H1 (cell line): Measurements from ENCODE around the gene TADA2B.

Experiments used
- ASH2L ChIP-seq: fragments of 200-600, 300-600 bp; sonication (generic); IDR thresholded peaks from one replicate; pipeline ENCODE4 v1.7.1; 2017; ENCODE audit warnings: low read length
- CHD2 ChIP-seq: IDR thresholded peaks from 2 replicates; pipeline ENCODE4 v1.6.1; 2012; ENCODE audit warnings: low read length, improper control_type of control experiment
- CTCF ChIP-seq, 3 experiments: IDR thresholded peaks; 1 replicate in 2 of 3; 2 replicates in 1 of 3; pipeline versions ENCODE4 v1.5.1 to v1.6.1; 2011; ENCODE audit warnings: low read length in 3 of 3, mild to moderate bottlenecking in 3 of 3, inconsistent platforms in 2 of 3, low read depth in 1 of 3, moderate library complexity in 1 of 3; ENCODE audit not compliant: insufficient read depth in 1 of 3; ENCODE audit errors: control extremely low read depth in 1 of 3
- EZH2 ChIP-seq: fragments of 200-600 bp; sonication (generic); IDR thresholded peaks from 2 replicates; pipeline ENCODE4 v1.7.1; 2012; ENCODE audit warnings: low read depth, mild to moderate bottlenecking, moderate library complexity, low read length, inconsistent platforms; ENCODE audit not compliant: severe bottlenecking
- GABPA ChIP-seq: IDR thresholded peaks from 2 replicates; pipeline ENCODE4 v1.6.1; 2011; ENCODE audit warnings: mild to moderate bottlenecking, low read length, moderate library complexity, borderline replicate concordance; ENCODE audit not compliant: insufficient read depth
- KDM1A ChIP-seq: fragments of 200-600, 300-600 bp; sonication (generic); IDR thresholded peaks from 2 replicates; pipeline ENCODE4 v1.7.1; 2016; ENCODE audit warnings: mild to moderate bottlenecking, low read length, borderline replicate concordance
- PHF8 ChIP-seq: fragments of 200-600 bp; sonication (generic); conservative IDR thresholded peaks from 2 replicates; pipeline ENCODE4 v1.7.1; 2012; ENCODE audit warnings: low read depth, mild to moderate bottlenecking, inconsistent platforms, low read length, moderate library complexity
- POLR2A ChIP-seq, 2 experiments: IDR thresholded peaks; 1 replicate in 1 of 2; 2 replicates in 1 of 2; pipeline ENCODE4 v1.6.1; 2011; ENCODE audit warnings: low read depth in 2 of 2, low read length in 2 of 2, mild to moderate bottlenecking in 2 of 2; ENCODE audit errors: control extremely low read depth in 1 of 2
- TAF1 ChIP-seq: IDR thresholded peaks from 2 replicates; pipeline ENCODE4 v1.6.1; 2011; ENCODE audit warnings: mild to moderate bottlenecking, low read depth, low read length
- TEAD4 ChIP-seq: IDR thresholded peaks from 2 replicates; pipeline ENCODE4 v1.6.1; 2012; ENCODE audit warnings: low read depth, low read length, inconsistent platforms, mixed read lengths
- YY1 ChIP-seq: IDR thresholded peaks from 2 replicates; pipeline ENCODE4 v1.6.1; 2011; ENCODE audit warnings: low read depth, mild to moderate bottlenecking, low read length

DNA sequence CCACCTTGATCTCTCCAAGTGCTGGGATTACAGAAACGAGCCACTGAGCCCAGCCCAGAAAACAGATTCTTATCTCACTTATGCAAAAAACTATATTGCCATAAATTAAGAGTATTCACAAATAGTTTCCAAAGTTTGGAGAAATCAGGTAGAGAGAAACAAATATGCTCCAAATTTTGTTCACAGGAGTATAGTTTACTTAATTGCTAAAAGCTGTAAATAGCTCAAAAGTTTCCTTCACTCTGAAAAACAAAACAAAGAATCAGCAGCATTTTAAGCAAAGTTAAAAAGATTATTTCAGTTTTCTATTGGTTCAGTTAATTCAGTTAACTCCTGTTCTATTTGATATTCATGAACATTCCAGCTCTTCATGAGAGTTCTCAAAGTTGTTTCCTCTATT is 43.2 kb downstream of the TADA2B start:
- no peak for TF ChIP-seq PHF8
- no peak for TF ChIP-seq TEAD4
- no peak for TF ChIP-seq ASH2L
- no peak for TF ChIP-seq CHD2
- TF ChIP-seq GABPA = no peak
- no peak for TF ChIP-seq YY1
- no peak for TF ChIP-seq CTCF (IDR thresholded peaks at IDR 0.05; ENCODE audit: control extremely low read depth in 1 of 3, insufficient read depth in 1 of 3, low read depth in 1 of 3, low read length in 3 of 3)
- TF ChIP-seq KDM1A = no peak
- TF ChIP-seq POLR2A (IDR thresholded peaks at IDR 0.05; ENCODE audit: control extremely low read depth in 1 of 2, low read depth in 2 of 2, low read length in 2 of 2) = no peak
- TF ChIP-seq EZH2 = no peak
- no peak for TF ChIP-seq TAF1
